NCI-H2227 treated with DMSO at 0.1 percent for 48 hours (cell line): Measurements from ENCODE around the gene MAST1.
"Not testable (repeated sequence)": the region's sequence is repeated elsewhere in the genome, so short reads cannot be mapped to it uniquely, and the experiment has no call there.

Experiments used
- DNase-seq: peaks from one replicate; lab custom pipeline; 2025; lab: John Stamatoyannopoulos, UW

MAST1 gene

DNA sequence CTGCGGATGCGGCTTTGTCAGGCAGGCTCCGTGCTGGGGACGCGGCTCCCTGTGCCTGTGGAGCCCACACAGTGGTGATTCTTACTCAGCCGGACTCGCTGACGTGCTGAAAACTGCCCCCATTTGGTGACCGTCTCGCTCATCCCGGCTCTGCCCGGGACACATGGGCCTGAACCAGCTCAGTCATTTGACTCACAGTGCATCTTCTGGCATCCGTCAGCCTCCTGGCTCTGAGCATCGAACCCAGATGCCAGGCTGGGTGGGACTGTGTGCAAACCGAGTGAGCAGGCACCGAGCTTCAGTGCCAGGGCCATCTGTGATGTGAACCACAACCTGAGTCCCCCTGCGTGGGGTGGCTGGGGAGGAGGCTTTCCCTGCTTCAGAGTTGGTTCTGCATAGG, 58.1 kb downstream of the MAST1 start:
- no peak for DNase-seq

GRCh38 chr19:12899891-12900518, 61.7 kb downstream of the MAST1 start:
- DNase-seq = no peak

GRCh38 chr19:12907166-12907565, 68.9 kb downstream of the MAST1 start:
- no peak for DNase-seq

- DNase-seq = peak; percentile 55
Observed at GRCh38 chr19:12912571-12912970, 74.3 kb downstream of the MAST1 start.

GRCh38 chr19:12913011-12913561, 74.8 kb downstream of the MAST1 start:
- DNase-seq = peak; percentile 77

DNA sequence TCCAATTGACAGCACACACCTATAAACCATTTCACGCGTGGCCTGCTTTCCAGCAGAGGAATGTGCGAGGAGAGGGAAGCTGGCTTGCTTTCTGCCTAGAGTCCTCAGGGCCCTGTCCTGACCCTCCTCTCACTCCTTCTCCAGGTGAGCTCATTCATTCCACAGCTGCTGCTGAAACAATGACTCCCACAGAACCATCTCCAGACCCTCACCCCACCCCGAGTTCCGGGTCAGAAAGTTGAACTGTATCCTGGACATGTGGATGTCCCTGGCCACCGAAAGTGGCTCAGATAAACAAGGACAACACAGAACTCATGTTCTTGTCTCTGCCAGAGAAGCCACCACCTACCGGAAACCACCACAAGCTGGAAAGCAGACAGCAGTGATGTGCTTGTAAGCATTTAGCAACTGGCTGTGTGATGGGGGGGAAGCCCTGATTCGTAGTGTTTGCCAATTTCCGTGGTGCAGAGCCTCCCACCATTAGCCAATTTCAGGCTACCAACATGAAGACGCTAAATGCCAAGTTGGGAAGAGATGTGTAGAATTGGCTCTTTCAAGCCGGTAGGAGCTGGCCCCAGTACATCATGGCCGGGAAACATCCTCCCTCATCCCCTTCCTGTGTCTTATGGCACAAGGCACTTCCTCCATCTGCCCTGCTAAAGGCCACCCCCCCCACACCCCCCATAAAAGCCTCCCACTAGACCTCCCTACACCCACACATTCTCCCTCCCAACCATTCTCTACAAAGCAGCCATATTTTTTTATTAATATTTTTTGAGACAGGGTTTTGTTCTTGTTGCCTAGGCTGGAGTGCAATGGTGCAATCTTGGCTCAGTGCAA, 75.8 kb downstream of the MAST1 start:
- DNase-seq = no peak

GRCh38 chr19:12915860-12916259, 77.5 kb downstream of the MAST1 start:
- DNase-seq = not testable (repeated sequence)

- no peak for DNase-seq
Observed at GRCh38 chr19:12918253-12918652, 79.9 kb downstream of the MAST1 start.

DNA sequence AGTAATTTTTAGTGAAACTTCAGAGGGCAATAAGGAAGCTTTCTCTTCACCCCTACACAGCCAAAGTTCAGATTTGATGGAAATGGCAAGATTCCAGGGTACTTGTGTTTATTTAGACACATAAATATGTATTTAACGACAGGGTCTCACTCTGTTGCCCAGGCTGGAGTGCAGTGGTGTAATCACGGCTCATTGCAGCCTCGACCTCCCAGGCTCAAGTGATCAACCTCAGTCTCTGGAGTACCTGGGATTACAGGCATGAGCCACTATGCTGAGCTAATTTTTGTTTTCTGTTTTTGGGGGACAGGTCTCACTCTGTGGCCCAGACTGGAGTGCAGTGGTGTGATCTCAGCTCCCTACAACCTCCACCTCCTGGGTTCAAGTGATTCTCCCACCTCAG, 82.7 kb downstream of the MAST1 start:
- no peak for DNase-seq

- DNase-seq = no peak
Observed at GRCh38 chr19:12922959-12923358, 84.6 kb downstream of the MAST1 start.
